Mucosa of descending colon (tissue), 3 donors: Measurements from ENCODE around the gene AKAP1. TPM values are rescaled to one million over a fixed set of nuclear protein-coding genes. Genes with fewer than 3 reads are reported as not detected.

Experiments
- ATAC-seq: fragments of 200-7000 bp; cut with Tn5 transposase; one replicate; pipeline ENCODE4 v1.9.1; 2020; ENCODE audit warnings: mild to moderate bottlenecking, moderate library complexity
- DNase-seq, 3 donors: peaks; one replicate each; pipeline ENCODE4 v3.0.0-alpha.2; 2020
- H3K36me3 ChIP-seq: fragments of 200-600 bp; one replicate; pipeline ENCODE4 v1.8.0; 2021; ENCODE audit warnings: low read depth, mild to moderate bottlenecking
- H3K4me1 ChIP-seq: fragments of 200-600 bp; one replicate; pipeline ENCODE4 v1.8.0; 2021; ENCODE audit warnings: low read depth, mild to moderate bottlenecking
- H3K4me3 ChIP-seq: fragments of 200-600 bp; one replicate; pipeline ENCODE4 v1.8.0; 2021; ENCODE audit warnings: mild to moderate bottlenecking
- H3K9me3 ChIP-seq: fragments of 200-600 bp; one replicate; pipeline ENCODE4 v1.8.0; 2021; ENCODE audit warnings: mild to moderate bottlenecking
- intact Hi-C, 2 donors: fragments of 100-400 bp; cut with DNase I in 1 of 2; cut with micrococcal nuclease in 1 of 2; formaldehyde crosslinking; loops; one replicate each; pipeline versions ENCODE4 v1.11.0 to v1.11.1; 2022; cut with DNase I, micrococcal nuclease
- total RNA-seq, 3 donors: library from RNA; stranded (reverse); fragmentation: NEBNext Ultra II Directional in 2 of 3; extraction: Animal tissue kit (Norgen Biotek cat#: 25700) in 2 of 3; gene quantifications; one replicate each; pipeline versions ENCODE4 v1.2.1 to v1.2.4, GENCODE V29; 2021 to 2023
- TF ChIP-seq, protein P1 (sequence below): fragments of 200-600 bp; IDR thresholded peaks from one replicate; pipeline ENCODE4 v1.8.0; 2022; ENCODE audit warnings: antibody characterized with exemption, mild to moderate bottlenecking
- donor health status: DM: no; HTN: no; CAD: no; lungs with moderate emphysema.
- donor health status: DM: no; HTN: no; CAD: no.
- donor health status: DM: no; HTN: yes; CAD: no.

AKAP1 gene
- total RNA-seq, 3 donors from 2014 or later = 131 to 194 (median 155) TPM

DNA sequence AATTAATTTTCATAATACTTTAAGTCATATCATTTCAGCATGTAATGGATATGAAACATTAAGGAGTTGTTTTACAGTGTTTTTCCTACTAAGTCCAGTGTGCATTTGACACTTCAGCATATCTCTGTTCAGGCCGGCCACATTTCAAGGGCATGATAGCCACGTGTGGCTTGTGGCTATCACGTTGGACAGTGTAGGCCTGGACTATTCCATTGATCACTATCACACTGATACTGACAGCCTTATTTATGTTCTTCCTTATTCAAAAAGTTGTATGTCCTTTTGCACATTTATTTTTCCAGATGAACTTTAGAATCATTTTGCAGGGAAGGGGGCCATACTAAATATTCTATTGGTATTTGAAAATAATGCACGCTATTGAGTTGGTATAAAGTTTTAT is 39.0 kb downstream of the AKAP1 start:
- Histone ChIP-seq H3K36me3 (peaks cover 4% of the 10 kb centered on the region), H3K4me1 (peaks cover 3% of the 10 kb centered on the region), H3K9me3 (no peaks in the 10 kb centered on the region), H3K4me3 (no peak overlapping the region)
- intact Hi-C loops = no loop called here
- DNase-seq = no peak
- TF ChIP-seq, protein P1, sequence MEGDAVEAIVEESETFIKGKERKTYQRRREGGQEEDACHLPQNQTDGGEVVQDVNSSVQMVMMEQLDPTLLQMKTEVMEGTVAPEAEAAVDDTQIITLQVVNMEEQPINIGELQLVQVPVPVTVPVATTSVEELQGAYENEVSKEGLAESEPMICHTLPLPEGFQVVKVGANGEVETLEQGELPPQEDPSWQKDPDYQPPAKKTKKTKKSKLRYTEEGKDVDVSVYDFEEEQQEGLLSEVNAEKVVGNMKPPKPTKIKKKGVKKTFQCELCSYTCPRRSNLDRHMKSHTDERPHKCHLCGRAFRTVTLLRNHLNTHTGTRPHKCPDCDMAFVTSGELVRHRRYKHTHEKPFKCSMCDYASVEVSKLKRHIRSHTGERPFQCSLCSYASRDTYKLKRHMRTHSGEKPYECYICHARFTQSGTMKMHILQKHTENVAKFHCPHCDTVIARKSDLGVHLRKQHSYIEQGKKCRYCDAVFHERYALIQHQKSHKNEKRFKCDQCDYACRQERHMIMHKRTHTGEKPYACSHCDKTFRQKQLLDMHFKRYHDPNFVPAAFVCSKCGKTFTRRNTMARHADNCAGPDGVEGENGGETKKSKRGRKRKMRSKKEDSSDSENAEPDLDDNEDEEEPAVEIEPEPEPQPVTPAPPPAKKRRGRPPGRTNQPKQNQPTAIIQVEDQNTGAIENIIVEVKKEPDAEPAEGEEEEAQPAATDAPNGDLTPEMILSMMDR = no peak
- no peak for ATAC-seq

DNA sequence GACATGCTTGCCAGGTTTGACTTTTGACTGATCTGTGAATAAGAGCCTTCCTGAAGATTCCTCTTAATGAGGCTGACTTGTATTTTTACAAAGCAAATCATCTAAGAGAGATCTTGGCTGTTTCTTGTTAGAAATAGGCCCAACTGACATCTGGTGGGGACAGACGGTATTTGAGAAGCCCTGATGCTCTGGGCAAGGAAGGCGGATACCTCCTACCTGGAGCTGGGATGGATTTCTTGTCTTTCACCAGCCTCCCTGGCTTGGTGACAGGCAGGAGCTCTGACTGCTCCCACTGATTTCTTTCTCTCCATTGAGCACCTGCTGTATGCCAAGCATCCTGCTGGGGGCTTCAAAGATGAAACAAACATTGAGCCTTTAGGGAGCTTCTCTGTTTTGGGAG is 40.4 kb downstream of the AKAP1 start:
- Histone ChIP-seq H3K36me3 (no peaks in the 10 kb centered on the region), H3K4me3 (no peak overlapping the region), H3K9me3 (no peaks in the 10 kb centered on the region), H3K4me1 (peaks cover 3% of the 10 kb centered on the region)
- no peak for DNase-seq
- intact Hi-C loops = no loop called here
- TF ChIP-seq, protein P1 = no peak
- no peak for ATAC-seq

DNA sequence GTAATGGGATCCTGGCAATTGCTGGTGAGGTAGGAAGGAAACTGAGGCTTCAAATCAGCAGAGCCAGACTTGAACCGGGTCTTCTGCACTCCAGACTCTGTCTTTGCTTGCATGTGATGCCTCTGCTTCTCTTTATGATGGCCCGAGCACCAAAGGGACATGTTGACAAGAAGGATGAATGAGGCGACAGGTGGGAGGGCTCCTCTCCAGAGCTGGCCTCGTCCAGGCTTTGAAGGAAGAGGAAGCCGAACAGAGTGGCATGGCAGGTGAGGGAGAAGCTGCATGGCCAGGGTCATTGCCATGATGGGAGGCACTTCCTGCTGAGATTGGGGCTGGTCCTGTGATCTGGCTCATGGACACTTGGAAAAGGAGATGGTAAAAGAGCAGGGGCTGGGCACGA is 40.8 kb downstream of the AKAP1 start:
- peaks cover 3% of the 10 kb centered on the region for H3K4me1 ChIP-seq
- ATAC-seq = no peak
- no peaks in the 10 kb centered on the region for H3K36me3 ChIP-seq
- no peaks in the 10 kb centered on the region for H3K9me3 ChIP-seq
- no peak for DNase-seq
- TF ChIP-seq, protein P1 = no peak
- H3K4me3 ChIP-seq = no peak overlapping the region
- intact Hi-C loops = no loop called here

DNA sequence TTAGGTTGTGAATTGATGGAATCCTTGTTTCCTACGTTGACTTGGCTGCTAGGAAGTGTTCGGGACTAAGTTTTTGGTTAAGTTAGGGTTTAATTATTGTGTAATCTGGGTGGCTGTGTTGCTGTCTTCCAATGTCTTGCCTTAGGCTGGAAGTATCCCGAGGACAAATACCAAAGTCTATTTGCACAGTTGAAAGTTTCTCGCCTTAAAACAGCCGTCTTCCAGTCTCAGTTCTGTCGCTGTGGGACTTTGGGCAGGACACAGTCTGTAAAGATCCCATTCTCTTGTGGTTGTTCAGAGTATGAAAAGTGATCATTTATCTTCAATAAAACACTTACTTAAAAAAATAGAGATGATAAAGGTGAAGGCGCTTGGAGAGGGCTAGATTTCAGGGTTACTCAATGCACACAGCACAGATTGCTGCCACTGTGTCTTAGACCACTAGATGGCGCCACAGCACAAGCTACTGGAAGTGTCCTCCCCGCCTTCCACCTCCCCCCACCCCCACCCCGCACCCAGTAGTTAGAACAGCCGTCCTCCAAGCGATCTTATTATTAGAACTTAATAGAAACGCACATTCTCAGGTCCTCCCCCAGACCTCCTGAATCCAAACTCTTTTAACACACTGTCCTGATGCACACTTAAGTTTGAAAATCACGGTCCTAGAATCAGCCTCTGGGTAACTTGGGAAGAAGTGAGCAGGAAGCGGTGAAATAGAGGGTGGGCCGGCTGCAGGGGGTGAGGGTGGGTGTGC is 45.8 kb downstream of the AKAP1 start:
- peak; percentile 96 for ATAC-seq

DNA sequence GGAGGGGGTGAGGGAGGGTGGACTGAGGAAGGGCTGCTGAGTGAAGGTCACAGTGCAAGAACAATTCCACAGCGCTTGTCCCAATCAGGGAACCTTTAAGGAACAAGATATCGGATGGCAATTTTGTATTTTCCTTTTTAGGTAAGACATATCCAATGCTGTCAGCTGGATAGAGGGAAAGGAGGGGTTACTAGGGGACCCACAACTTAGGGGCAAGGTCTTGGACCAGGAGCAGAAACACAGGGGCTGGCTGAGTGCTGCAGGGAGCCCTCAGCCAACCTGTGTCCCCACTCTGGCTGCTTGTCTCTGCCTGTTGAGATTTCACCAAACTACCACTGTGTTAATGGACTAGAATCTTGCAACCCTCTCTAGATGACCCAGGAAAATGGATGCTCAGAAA is 47.6 kb downstream of the AKAP1 start:
- no peak for ATAC-seq
- Histone ChIP-seq H3K4me1 (peaks cover 3% of the 10 kb centered on the region), H3K36me3 (no peaks in the 10 kb centered on the region), H3K9me3 (no peaks in the 10 kb centered on the region), H3K4me3 (no peak overlapping the region)
- DNase-seq = no peak
- intact Hi-C loops = loop anchor here (5.0 to 10.0 kb wide), 3 partner anchors 615 to 702 kb away; partner anchors contain the start of gene CCDC182 (in 1 of the 2)
- TF ChIP-seq, protein P1 = no peak

More for the DNA sequence above, 45.8 kb downstream of the AKAP1 start:
- peak; percentile 63 to 96 (median 82) for DNase-seq
- no peaks in the 10 kb centered on the region for H3K9me3 ChIP-seq
- no peaks in the 10 kb centered on the region for H3K36me3 ChIP-seq
- intact Hi-C loops = loop anchor here (5.0 to 10.0 kb wide), 3 partner anchors 616 to 704 kb away; partner anchors contain the start of gene CCDC182 (in 1 of the 2)
- TF ChIP-seq, protein P1 = peak; percentile 70
- H3K4me3 ChIP-seq = no peak overlapping the region
- peaks cover 3% of the 10 kb centered on the region for H3K4me1 ChIP-seq
